ENCODE data around the gene HDAC9.

DNA sequence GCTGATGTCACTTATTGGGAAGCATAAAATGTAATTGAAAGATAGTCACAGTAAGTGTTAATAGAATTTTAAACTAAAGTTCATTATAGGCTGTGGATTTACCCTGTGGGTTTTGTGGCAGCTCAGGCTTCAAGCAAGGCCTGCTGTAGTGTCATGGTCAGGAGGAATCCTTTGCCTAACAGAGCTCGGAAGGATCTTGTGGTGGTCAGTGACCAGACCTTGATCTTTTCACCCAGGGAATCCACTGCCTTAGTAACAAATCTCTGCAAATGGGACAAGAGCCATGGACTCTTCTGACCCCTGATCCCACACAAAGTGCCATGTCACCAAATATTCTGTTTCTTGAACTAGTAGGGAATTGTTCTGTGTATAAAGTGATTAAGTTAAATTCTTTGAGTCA, 20.6 kb upstream of the HDAC9 start:
- no peak for TF ChIP-seq CEBPB (IDR thresholded peaks at IDR 0.05; ENCODE audit: low read depth)
- no peak for TF ChIP-seq CTCF (IDR thresholded peaks at IDR 0.05 in 2 of 3, conservative IDR thresholded peaks at IDR 0.05 in 1 of 3; ENCODE audit: borderline replicate concordance in 1 of 3, insufficient read depth in 1 of 3, low read depth in 2 of 3, low read length in 2 of 3)
- TF ChIP-seq POLR2A (IDR thresholded peaks at IDR 0.05; ENCODE audit: borderline replicate concordance, extremely low read depth, insufficient read depth, insufficient read length) = no peak
- TF ChIP-seq CBX3 (IDR thresholded peaks at IDR 0.05; ENCODE audit: low read depth) = no peak
- TF ChIP-seq, protein P1, sequence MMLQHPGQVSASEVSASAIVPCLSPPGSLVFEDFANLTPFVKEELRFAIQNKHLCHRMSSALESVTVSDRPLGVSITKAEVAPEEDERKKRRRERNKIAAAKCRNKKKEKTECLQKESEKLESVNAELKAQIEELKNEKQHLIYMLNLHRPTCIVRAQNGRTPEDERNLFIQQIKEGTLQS (IDR thresholded peaks at IDR 0.05) = no peak
- no peak for TF ChIP-seq EZH2 (IDR thresholded peaks at IDR 0.05)
